ENCODE results near the gene CYBB. TPM values are rescaled to one million over a fixed set of nuclear protein-coding genes. Genes with fewer than 3 reads are reported as not detected.
"Not testable (repeated sequence)": the region's sequence is repeated elsewhere in the genome, so short reads cannot be mapped to it uniquely, and the experiment has no call there.

Gene CYBB
- total RNA-seq, 3 donors from 2014 or later, result 13.1 to 25.5 (median 23.5) TPM

DNA sequence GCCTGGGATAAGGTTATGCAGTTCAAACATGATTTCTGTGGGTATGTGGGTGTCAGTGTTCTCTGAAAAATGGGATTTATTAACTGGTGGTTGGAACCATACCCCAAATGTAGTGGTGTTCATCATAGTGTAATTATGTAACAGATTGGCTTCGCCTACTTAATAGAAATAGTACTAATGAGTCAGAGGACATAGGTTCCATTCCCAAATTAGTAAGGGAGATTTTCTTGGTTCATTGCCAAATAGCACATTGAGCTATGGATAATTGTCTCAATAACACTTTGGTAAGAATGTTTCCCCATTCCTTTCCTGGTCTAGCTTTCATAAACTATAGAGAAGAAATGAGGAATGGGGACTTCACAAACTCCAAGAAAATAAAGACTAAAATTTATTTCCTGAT is 20.5 kb upstream of the CYBB start:
- H3K4me3 ChIP-seq, result no peak overlapping the region
- H3K9me3 ChIP-seq, result no peaks in the 10 kb centered on the region
- H3K27me3 ChIP-seq, result peaks cover 0 to 31% of the 10 kb centered on the region in 2 donors
- intact Hi-C loops (cut with DNase I; ENCODE audit: low total_unique reads), result no loop called here
- H3K4me1 ChIP-seq, result no peaks in the 10 kb centered on the region
- no peak overlapping the region for H3K27ac ChIP-seq
- no peak for DNase-seq (ENCODE audit: low spot score in 2 of 2)
- TF ChIP-seq POLR2A (IDR thresholded peaks at IDR 0.05) (no peak), CTCF (IDR thresholded peaks at IDR 0.05) (no peak)
- H3K36me3 ChIP-seq, result no peaks in the 10 kb centered on the region

DNA sequence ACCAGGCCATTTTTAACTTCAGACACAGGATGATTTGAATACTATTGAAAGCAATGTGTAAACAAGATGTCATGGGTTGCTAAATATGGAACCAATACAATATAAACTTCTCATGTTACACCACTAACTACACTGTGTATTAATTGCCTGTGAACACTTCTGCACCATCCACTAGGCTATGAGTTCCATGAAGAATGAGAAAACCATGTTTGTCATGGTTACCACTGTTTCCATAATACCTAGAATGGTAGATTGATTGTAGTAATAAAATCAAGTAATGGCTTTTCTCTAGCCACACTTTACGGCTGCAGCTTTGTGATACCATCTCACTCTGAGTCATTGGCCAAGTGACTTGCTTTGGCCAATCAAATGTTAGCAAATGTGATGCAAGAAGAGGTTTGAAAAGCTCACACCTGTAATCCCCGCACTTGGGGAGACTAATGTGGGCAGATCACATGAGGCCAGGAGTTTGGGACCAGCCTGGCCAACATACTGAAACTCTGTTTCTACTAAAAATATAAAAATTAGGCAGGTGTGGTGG is 19.9 kb upstream of the CYBB start:
- TF ChIP-seq CTCF (IDR thresholded peaks at IDR 0.05), result no peak

GRCh38 chrX:37763400-37763799 is 16.5 kb upstream of the CYBB start:
- intact Hi-C loops (cut with DNase I; ENCODE audit: low total_unique reads), result no loop called here
- Histone ChIP-seq H3K4me3 (no peak overlapping the region), H3K27me3 (peaks cover 0 to 31% of the 10 kb centered on the region in 2 donors), H3K9me3 (peaks cover 0 to under 1% of the 10 kb centered on the region in 2 donors), H3K4me1 (no peaks in the 10 kb centered on the region), H3K27ac (no peak overlapping the region), H3K36me3 (no peaks in the 10 kb centered on the region)
- DNase-seq (ENCODE audit: low spot score in 2 of 2), result no peak
- TF ChIP-seq CTCF (IDR thresholded peaks at IDR 0.05), result no peak
- TF ChIP-seq POLR2AphosphoS5 (IDR thresholded peaks at IDR 0.05), result no peak
- no peak for TF ChIP-seq POLR2A (IDR thresholded peaks at IDR 0.05)

More for the DNA sequence above, 19.9 kb upstream of the CYBB start:
- intact Hi-C loops (cut with DNase I; ENCODE audit: low total_unique reads), result no loop called here
- Histone ChIP-seq H3K27me3 (peaks cover 0 to 36% of the 10 kb centered on the region in 2 donors), H3K9me3 (no peaks in the 10 kb centered on the region), H3K36me3 (no peaks in the 10 kb centered on the region), H3K4me3 (no peak overlapping the region), H3K4me1 (no peaks in the 10 kb centered on the region), H3K27ac (no peak overlapping the region)
- DNase-seq (ENCODE audit: low spot score in 2 of 2), result no peak

- Histone ChIP-seq H3K27ac (no peak overlapping the region), H3K9me3 (peaks cover 0 to 9% of the 10 kb centered on the region in 2 donors), H3K27me3 (peaks cover 0 to 39% of the 10 kb centered on the region in 2 donors), H3K4me1 (no peaks in the 10 kb centered on the region), H3K36me3 (no peaks in the 10 kb centered on the region), H3K4me3 (no peak overlapping the region)
- no peak for DNase-seq (ENCODE audit: low spot score in 2 of 2)
- intact Hi-C loops (cut with DNase I; ENCODE audit: low total_unique reads), result no loop called here
- TF ChIP-seq POLR2AphosphoS5 (IDR thresholded peaks at IDR 0.05), result no peak
- no peak for TF ChIP-seq CTCF (IDR thresholded peaks at IDR 0.05)
- TF ChIP-seq POLR2A (IDR thresholded peaks at IDR 0.05), result no peak
Observed at GRCh38 chrX:37765507-37765906, 14.4 kb upstream of the CYBB start.

DNA sequence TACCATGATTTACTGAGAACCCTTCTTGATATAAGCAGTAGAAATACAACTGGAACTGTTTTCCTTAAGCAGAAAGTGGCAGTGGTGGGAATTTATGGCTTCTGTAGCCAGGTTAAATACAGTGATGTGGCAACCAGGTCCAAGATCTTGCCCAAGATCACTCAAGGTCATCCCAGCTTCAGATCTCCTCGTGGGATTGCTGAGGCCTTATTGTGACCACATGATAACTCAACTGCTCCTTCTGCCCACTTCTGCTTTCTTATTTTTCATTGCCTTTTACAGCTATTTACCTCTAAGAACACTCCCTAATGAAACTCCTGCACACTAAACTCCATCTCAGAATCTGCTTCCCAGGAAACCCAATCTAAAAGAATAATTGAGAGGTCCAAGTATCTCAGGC is 12.4 kb upstream of the CYBB start:
- intact Hi-C loops (cut with DNase I; ENCODE audit: low total_unique reads), result no loop called here
- TF ChIP-seq CTCF (IDR thresholded peaks at IDR 0.05) (no peak), POLR2AphosphoS5 (IDR thresholded peaks at IDR 0.05) (no peak), POLR2A (IDR thresholded peaks at IDR 0.05) (no peak)
- H3K9me3 ChIP-seq, result peaks cover 0 to 9% of the 10 kb centered on the region in 2 donors
- no peak overlapping the region for H3K4me3 ChIP-seq
- no peak overlapping the region for H3K27ac ChIP-seq
- H3K27me3 ChIP-seq, result peaks cover 0 to 32% of the 10 kb centered on the region in 2 donors
- no peaks in the 10 kb centered on the region for H3K36me3 ChIP-seq
- DNase-seq (ENCODE audit: low spot score in 2 of 2), result no peak
- H3K4me1 ChIP-seq, result no peaks in the 10 kb centered on the region

- H3K9me3 ChIP-seq; DNase-seq (ENCODE audit: low spot score in 2 of 2); H3K27ac ChIP-seq; H3K36me3 ChIP-seq; H3K4me1 ChIP-seq; H3K4me3 ChIP-seq; intact Hi-C loops (cut with DNase I; ENCODE audit: low total_unique reads): not testable (repeated sequence)
- peaks cover 0 to 24% of the 10 kb centered on the region in 2 donors for H3K27me3 ChIP-seq
Observed at GRCh38 chrX:37768866-37769265, 11.0 kb upstream of the CYBB start.
